Retina (tissue), 1 donor: ENCODE results near the gene TMEM131.
A peak's percentile ranks its signal among the peaks of the same experiment; 100 is the strongest.
"Not testable (repeated sequence)": the region's sequence is repeated elsewhere in the genome, so short reads cannot be mapped to it uniquely, and the experiment has no call there.

Experiments used
- DNase-seq: peaks from one replicate; pipeline ENCODE4 v3.0.0-alpha.2; 2016

The TMEM131 gene

GRCh38 chr2:97853057-97853456, 142.7 kb downstream of the TMEM131 start:
- not testable (repeated sequence) for DNase-seq

- no peak for DNase-seq
These were observed 144.6 kb downstream of the TMEM131 start for GRCh38 chr2:97851172-97851571.

DNA sequence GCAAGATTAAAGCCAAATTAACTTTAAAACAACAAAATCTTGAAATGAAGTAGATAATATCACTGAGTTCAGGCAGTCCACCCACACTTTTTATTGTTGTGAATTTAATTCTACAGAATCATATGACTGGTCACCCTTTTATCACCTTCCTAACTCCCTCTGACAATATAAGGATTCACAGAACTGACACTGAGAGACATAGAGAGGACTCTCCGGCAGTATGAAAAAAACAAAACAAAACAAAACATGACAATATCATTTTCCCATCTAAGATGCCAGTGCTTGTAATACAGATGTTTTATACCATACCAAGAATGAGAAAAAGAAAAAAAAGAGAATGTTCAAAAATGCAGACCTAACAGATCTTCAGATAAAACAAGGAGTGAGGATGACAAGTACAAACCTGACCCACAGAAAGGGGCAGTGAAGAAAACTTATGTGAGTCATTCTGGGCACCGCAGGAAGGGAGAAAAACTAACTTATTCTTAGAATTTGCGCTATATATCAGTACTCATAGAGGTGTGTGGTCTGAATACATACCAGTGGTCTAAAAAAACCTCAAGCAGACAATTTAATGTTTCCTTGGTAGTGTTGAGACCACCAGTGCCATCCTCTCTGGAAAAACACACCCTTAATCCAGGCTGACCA, 145.7 kb downstream of the TMEM131 start:
- no peak for DNase-seq

- no peak for DNase-seq
These were observed 147.4 kb downstream of the TMEM131 start for GRCh38 chr2:97848306-97848705.

GRCh38 chr2:97846716-97847115, 149.0 kb downstream of the TMEM131 start:
- not testable (repeated sequence) for DNase-seq

DNA sequence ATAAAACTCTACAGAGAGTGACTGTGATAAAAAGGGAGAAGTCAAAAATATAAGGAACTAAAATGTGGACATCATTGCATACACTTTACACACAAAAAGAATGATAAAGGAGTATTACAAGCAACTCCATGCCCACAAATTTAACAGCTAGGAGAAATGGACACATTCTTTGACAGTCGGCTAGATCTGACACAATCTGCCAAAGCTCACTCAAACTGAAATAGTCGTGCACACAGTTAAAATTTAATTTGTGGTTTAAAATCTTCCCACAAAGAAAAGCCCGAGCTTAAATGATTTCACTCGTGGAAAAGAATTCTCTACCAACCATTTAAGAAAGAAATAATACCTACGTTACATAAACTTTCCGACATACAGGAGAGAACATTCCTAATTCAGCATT, 149.9 kb downstream of the TMEM131 start:
- DNase-seq: no peak

- DNase-seq: no peak
These were observed 150.6 kb downstream of the TMEM131 start for GRCh38 chr2:97845133-97845532.

GRCh38 chr2:97844311-97844859, 151.4 kb downstream of the TMEM131 start:
- DNase-seq: no peak

DNA sequence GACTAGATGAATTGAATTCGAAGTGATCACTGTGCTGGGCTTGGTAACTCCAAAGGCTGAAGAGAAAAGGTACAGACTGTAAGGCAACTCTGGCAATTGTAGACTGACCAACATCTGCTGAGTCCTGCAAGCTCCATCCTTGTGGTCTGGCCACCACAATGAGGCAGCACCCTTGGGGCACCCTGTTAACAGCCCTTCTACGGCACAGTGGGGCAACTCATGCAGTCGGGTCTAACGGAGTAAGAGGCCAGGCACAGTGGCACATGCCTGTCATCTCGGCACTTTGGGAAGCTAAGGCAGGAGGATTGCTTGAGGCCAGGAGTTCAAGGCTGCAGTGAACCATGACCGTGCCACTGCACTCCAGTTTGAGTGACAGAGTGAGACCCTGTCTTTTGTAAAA, 155.6 kb downstream of the TMEM131 start:
- no peak for DNase-seq

- DNase-seq: no peak
These were observed 161.1 kb downstream of the TMEM131 start for GRCh38 chr2:97834610-97835009.

- DNase-seq: no peak
These were observed 164.6 kb downstream of the TMEM131 start for GRCh38 chr2:97831121-97831520.

- not testable (repeated sequence) for DNase-seq
These were observed 166.5 kb downstream of the TMEM131 start for GRCh38 chr2:97829255-97829654.

- DNase-seq: not testable (repeated sequence)
These were observed 168.7 kb downstream of the TMEM131 start for GRCh38 chr2:97827013-97827412.

DNA sequence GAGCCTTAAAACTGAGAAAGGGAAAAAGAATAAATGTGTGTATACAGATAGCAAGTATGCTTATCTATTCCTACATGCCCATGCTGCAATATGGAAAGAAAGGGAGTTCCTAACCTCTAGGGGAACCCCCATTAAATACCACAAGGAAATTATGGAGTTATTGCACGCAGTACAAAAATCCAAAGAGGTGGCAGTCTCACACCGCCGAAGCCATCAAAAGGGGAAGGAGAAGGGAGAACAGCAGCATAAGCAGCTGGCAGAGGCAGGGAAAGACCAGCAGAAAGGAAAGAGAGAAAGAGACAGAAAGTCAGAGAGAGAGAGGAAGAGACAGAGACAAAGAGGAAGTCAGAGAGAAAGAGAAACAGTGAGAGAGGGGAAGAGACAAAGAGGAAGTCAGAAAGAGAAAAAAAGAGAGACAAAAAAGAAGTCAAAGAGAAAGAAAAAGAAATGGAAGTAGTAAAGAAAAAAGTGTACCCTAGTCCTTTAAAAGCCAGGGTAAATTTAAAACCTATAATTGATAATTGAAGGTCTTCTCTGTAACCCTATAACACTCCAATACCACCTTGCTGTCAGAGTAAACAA, 169.4 kb downstream of the TMEM131 start:
- not testable (repeated sequence) for DNase-seq

- DNase-seq: not testable (repeated sequence)
These were observed 171.7 kb downstream of the TMEM131 start for GRCh38 chr2:97824011-97824410.

- DNase-seq: not testable (repeated sequence)
These were observed 173.9 kb downstream of the TMEM131 start for GRCh38 chr2:97821862-97822261.

GRCh38 chr2:97819754-97820153, 176.0 kb downstream of the TMEM131 start:
- no peak for DNase-seq

GRCh38 chr2:97816411-97816810, 179.3 kb downstream of the TMEM131 start:
- no peak for DNase-seq

DNA sequence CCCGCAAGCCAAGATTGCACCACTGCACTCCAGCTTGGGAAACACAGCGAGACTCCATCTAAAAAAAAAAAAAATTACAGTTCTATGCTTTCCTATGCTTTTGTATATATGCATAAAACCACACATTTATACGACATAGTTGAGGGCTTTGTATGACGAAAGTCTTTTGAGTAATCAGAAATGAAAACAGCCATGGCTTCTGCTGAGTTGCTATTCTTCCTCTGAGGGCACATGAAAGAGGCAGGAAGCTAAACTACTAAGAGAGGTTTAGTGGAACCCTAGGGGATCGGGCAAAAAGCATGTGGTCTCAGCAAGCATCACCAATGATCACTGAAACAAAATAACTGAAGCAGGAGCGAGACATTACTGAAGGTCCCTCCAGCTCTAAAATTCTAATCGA, 182.8 kb downstream of the TMEM131 start:
- DNase-seq: no peak

DNA sequence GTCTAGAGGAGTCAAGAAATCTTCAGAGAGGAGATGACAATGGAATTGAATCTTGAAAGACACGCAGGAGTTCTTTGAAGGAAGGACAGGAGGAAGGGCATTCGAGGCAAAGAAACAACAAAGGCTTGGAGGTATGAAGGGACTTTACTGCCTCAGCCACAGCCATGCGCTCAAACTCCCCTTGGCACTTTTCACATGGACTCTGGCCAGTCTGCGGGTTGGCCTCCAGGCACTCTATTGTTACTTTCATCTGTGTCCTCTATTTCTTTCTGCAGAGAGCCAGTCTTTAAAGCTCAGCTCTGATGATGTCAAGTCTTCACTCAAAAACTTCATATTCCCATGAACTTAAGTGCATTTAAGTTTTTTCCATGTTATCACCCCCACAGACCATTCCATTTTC, 186.9 kb downstream of the TMEM131 start:
- no peak for DNase-seq

DNA sequence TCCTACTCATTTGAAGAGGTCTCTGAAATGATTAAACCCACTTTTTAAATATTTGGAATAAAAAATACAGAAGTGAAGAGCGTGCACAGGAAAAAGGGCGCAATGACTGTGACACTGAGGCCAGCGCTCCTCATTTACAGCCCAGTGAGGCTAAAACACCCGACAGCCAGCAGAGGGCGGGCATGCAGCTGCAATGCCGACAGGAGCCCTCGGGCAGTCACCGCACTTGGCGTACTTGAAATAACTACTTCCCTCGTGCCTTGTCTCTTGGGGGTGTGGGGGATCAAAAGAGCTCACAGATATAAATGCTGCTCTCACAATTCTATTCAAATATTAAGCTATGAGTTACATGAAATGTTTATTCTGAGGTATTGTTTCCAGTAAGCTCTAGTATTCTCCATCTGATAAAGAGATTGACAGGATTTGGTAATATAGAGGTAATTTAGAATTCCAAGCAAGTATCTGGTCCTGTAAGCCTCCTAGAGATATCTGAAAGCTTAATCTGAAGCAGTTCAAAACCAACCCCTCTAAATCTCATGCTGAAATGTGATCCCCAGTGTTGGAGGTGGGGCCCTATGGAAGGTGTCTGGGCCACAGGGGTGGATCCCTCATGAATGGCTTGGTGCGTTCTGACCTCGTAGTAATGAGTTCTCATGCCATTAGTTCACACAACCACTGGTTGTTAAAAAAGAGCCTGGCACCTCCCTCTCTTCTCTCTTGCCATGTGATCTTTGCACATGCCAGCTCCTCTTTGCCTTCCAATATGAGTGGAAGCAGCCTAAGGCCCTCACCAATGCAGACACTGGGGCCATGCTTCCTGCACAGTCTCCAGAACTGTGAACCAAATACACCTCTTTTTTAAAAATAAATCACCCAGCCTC, 188.8 kb downstream of the TMEM131 start:
- peak; percentile 71 for DNase-seq

DNA sequence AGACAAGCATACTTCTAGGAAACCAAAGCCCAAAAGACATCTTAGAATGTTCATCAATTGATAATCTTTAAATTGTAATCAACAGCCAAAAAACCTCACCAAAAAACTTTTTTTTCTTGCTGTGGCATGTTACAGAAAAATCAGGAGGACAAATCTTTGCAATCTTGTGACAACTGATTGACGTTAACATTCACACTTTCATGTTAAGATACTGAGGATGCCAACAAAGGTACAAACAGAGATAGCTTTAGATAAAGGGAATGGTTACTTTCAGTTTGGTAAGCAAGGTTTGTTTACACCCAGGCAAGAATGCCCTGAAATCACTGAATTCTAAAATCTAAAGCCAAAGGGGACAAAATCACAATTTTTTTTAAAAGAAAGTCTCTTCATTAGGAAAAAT, 190.0 kb downstream of the TMEM131 start:
- DNase-seq: no peak

DNA sequence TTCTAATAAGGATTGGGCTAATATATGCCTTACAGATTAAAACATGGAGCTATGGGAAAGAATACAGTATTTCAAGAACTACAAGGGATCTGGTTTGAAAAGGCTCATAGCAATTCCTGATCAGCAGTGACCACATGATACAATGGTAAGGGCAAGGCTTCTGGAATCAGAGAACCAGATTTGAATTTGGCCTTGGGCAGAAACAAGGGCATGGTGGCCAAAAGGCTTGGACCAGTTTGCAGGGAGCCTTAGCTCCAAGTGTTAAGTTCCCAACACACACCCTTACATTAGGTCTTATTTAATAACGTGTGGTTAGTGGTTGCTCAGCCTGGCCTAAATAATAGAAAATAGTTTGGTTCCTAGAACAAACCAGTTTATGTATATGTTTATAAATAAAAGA, 194.7 kb downstream of the TMEM131 start:
- DNase-seq: no peak

DNA sequence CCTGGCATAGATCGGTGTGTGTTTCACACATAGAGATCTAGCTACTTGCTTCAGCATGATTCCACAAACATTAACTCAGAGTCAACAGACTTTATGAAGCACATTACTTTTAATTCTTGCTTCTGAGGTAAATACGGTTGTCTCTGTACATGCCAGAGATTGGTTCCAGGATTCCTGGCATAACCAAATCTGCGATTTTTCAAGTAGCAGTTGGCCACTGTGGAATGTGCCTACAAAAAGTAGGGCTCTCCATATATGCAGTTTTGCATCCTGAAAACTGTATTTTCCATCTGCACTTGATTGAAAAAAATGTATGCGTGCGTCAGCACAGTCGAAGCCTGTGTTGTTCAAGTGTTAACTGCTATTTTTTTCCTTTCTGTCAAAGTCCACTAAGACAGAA, 197.3 kb downstream of the TMEM131 start:
- DNase-seq: no peak
